HG02852 (cell line): Measurements from ENCODE around the gene UPP1.
A peak's percentile ranks its signal among the peaks of the same experiment; 100 is the strongest.
"Not testable (repeated sequence)": the region's sequence is repeated elsewhere in the genome, so short reads cannot be mapped to it uniquely, and the experiment has no call there.

Source experiments
- ATAC-seq: cut with Tn5 transposase; IDR thresholded peaks from one replicate; pipeline ENCODE4 v1.9.1; 2021; ENCODE audit warnings: mild to moderate bottlenecking, moderate library complexity; ENCODE audit not compliant: unreplicated experiment

UPP1 gene

GRCh38 chr7:48089046-48090003 is at the start of gene UPP1:
UPP1 (plus strand) TSS chr7:48089265; CDS start chr7:48094784, 5,519 bp downstream.
- ATAC-seq, result peak; percentile 54

- no peak for ATAC-seq
Measured at GRCh38 chr7:48040944-48041652, 48.0 kb upstream of the UPP1 start.

- no peak for ATAC-seq
Measured at GRCh38 chr7:48041653-48041970, 47.5 kb upstream of the UPP1 start.

- ATAC-seq, result no peak
Measured at GRCh38 chr7:48042216-48042615, 46.8 kb upstream of the UPP1 start.

GRCh38 chr7:48042636-48043035 is 46.4 kb upstream of the UPP1 start:
- ATAC-seq, result no peak

GRCh38 chr7:48045195-48045765 is 43.8 kb upstream of the UPP1 start:
- ATAC-seq, result no peak

GRCh38 chr7:48046458-48046857 is 42.6 kb upstream of the UPP1 start:
- no peak for ATAC-seq

GRCh38 chr7:48048113-48048512 is 41.0 kb upstream of the UPP1 start:
- no peak for ATAC-seq

- ATAC-seq, result no peak
Measured at GRCh38 chr7:48049850-48050249, 39.2 kb upstream of the UPP1 start.

- ATAC-seq, result peak; percentile 78
Measured at GRCh38 chr7:48052748-48053147, 36.3 kb upstream of the UPP1 start.

- no peak for ATAC-seq
Measured at GRCh38 chr7:48053736-48054135, 35.3 kb upstream of the UPP1 start.

- ATAC-seq, result no peak
Measured at GRCh38 chr7:48058990-48059389, 30.1 kb upstream of the UPP1 start.

GRCh38 chr7:48059706-48060105 is 29.4 kb upstream of the UPP1 start:
- ATAC-seq, result no peak

GRCh38 chr7:48063985-48064384 is 25.1 kb upstream of the UPP1 start:
- ATAC-seq, result no peak

- ATAC-seq, result no peak
Measured at GRCh38 chr7:48067475-48067874, 21.6 kb upstream of the UPP1 start.

- ATAC-seq, result no peak
Measured at GRCh38 chr7:48074204-48074654, 14.8 kb upstream of the UPP1 start.

- no peak for ATAC-seq
Measured at GRCh38 chr7:48077423-48077822, 11.6 kb upstream of the UPP1 start.

- no peak for ATAC-seq
Measured at GRCh38 chr7:48078470-48078869, 10.6 kb upstream of the UPP1 start.

- not testable (repeated sequence) for ATAC-seq
Measured at GRCh38 chr7:48082378-48082777, 6.7 kb upstream of the UPP1 start.

GRCh38 chr7:48083114-48083830 is 5.8 kb upstream of the UPP1 start:
- ATAC-seq, result no peak
